Measurements from ENCODE around the gene OR6B2.
"Not testable (repeated sequence)": the region's sequence is repeated elsewhere in the genome, so short reads cannot be mapped to it uniquely, and the experiment has no call there.

Gene OR6B2

GRCh38 chr2:240030379-240031094, at the start of gene OR6B2:
TSS of gene OR6B2 (minus strand) at chr2:240030429. CDS start at chr2:240030429, 0 bp downstream.
- no peak for DNase-seq

GRCh38 chr2:240078631-240079030, 48.4 kb upstream of the OR6B2 start:
- no peak for DNase-seq

- no peak for DNase-seq
Observed at GRCh38 chr2:240077442-240077841, 47.2 kb upstream of the OR6B2 start.

GRCh38 chr2:240074545-240074944, 44.3 kb upstream of the OR6B2 start:
- DNase-seq: no peak

GRCh38 chr2:240070907-240071306, 40.7 kb upstream of the OR6B2 start:
- no peak for DNase-seq

- DNase-seq: no peak
Observed at GRCh38 chr2:240069829-240070228, 39.6 kb upstream of the OR6B2 start.

GRCh38 chr2:240068193-240068592, 38.0 kb upstream of the OR6B2 start:
- DNase-seq: no peak

GRCh38 chr2:240066489-240066888, 36.3 kb upstream of the OR6B2 start:
- no peak for DNase-seq

GRCh38 chr2:240064898-240065297, 34.7 kb upstream of the OR6B2 start:
- no peak for DNase-seq

GRCh38 chr2:240060977-240061591, 30.9 kb upstream of the OR6B2 start:
- peak; percentile 12 to 36 for DNase-seq

GRCh38 chr2:240056678-240057077, 26.4 kb upstream of the OR6B2 start:
- DNase-seq: no peak

- DNase-seq: no peak
Observed at GRCh38 chr2:240055177-240055917, 25.1 kb upstream of the OR6B2 start.

- DNase-seq: no peak
Observed at GRCh38 chr2:240053173-240054155, 23.2 kb upstream of the OR6B2 start, which contains the start of gene OR6B3. TSS of gene OR6B3 (minus strand) at chr2:240053521.

- no peak for DNase-seq
Observed at GRCh38 chr2:240052524-240052923, 22.3 kb upstream of the OR6B2 start.

- no peak for DNase-seq
Observed at GRCh38 chr2:240051697-240052096, 21.5 kb upstream of the OR6B2 start.

GRCh38 chr2:240050278-240050677, 20.0 kb upstream of the OR6B2 start:
- no peak for DNase-seq

- no peak for DNase-seq
Observed at GRCh38 chr2:240048237-240048636, 18.0 kb upstream of the OR6B2 start.

GRCh38 chr2:240045098-240045497, 14.9 kb upstream of the OR6B2 start:
- DNase-seq: no peak

GRCh38 chr2:240044096-240044495, 13.9 kb upstream of the OR6B2 start:
- DNase-seq: not testable (repeated sequence)

- no peak for DNase-seq
Observed at GRCh38 chr2:240043279-240043989, 13.2 kb upstream of the OR6B2 start.

GRCh38 chr2:240042740-240043139, 12.5 kb upstream of the OR6B2 start:
- no peak for DNase-seq

GRCh38 chr2:240041363-240041762, 11.1 kb upstream of the OR6B2 start:
- no peak for DNase-seq

All from stimulated activated CD4-positive, alpha-beta T cell treated with anti-CD3 and anti-CD28 coated beads, Interleukin-4, amount 100 ng/mL, for 4 hours (primary cell).